Measurements from ENCODE around the gene PHF20. TPM values are rescaled to one million over a fixed set of nuclear protein-coding genes. Genes with fewer than 3 reads are reported as not detected.

PHF20 gene
- polyA plus RNA-seq, 1 donor (not counting 4 experiments of a cell fraction or from before 2014, with no cell fraction given), result 31.9 TPM

GRCh38 chr20:35907017-35907701 lies 135.3 kb downstream of the PHF20 start:
- H3K9me1 ChIP-seq (ENCODE audit: control insufficient read depth, extremely low read depth, insufficient read depth, low read length), result peaks cover 1% of the 10 kb centered on the region
- no peak overlapping the region for H3K4me3 ChIP-seq (ENCODE audit: control insufficient read depth in 2 of 3, extremely low read depth in 1 of 3, insufficient read depth in 2 of 3, low read depth in 1 of 3, low read length in 3 of 3)
- no peak overlapping the region for H3K9ac ChIP-seq (ENCODE audit: control insufficient read depth, extremely low read depth, insufficient read depth, low read length)
- peaks cover 3% of the 10 kb centered on the region for H3K79me2 ChIP-seq (ENCODE audit: control insufficient read depth, insufficient read depth, low read length)
- no peaks in the 10 kb centered on the region for H3K27me3 ChIP-seq (ENCODE audit: control insufficient read depth, extremely low read depth, insufficient read depth, low read length)
- H3K36me3 ChIP-seq (ENCODE audit: control insufficient read depth in 2 of 2, extremely low read depth in 1 of 2, insufficient read depth in 2 of 2, low read length in 2 of 2), result peaks cover 5 to 15% of the 10 kb centered on the region in 2 experiments
- DNase-seq (ENCODE audit: low read depth, low spot score), result no peak
- no peak for FAIRE-seq
- H2AFZ ChIP-seq (ENCODE audit: control insufficient read depth, low read length), result no peak overlapping the region
- H3K27ac ChIP-seq (ENCODE audit: control insufficient read depth, insufficient read depth, low read length), result no peak overlapping the region
- no peak overlapping the region for H3K4me2 ChIP-seq (ENCODE audit: control insufficient read depth, extremely low read depth, insufficient read depth, low read depth, low read length)
- TF ChIP-seq CTCF (optimal IDR thresholded peaks at IDR 0.05 in 1 of 3, IDR thresholded peaks at IDR 0.05 in 1 of 3, conservative IDR thresholded peaks at IDR 0.05 in 1 of 3; ENCODE audit: extremely low read depth in 1 of 3, insufficient read depth in 2 of 3, low read length in 3 of 3) (no peak), EZH2 (IDR thresholded peaks at IDR 0.05; ENCODE audit: low read length) (no peak)
- peaks cover 4% of the 10 kb centered on the region for H4K20me1 ChIP-seq (ENCODE audit: control insufficient read depth, extremely low read depth, insufficient read depth, low read length)
- H3K9me3 ChIP-seq (ENCODE audit: control insufficient read depth, low read depth, low read length), result no peaks in the 10 kb centered on the region
- H3K4me1 ChIP-seq (ENCODE audit: control insufficient read depth, extremely low read depth, insufficient read depth, low read length), result peaks cover 5% of the 10 kb centered on the region
- dilution Hi-C loops (cut with MboI; ENCODE audit: extremely low pct_ligation_motif_present, low sequenced_read_pairs), result no loop called here

- no peak overlapping the region for H3K27ac ChIP-seq (ENCODE audit: control insufficient read depth, insufficient read depth, low read length)
- peaks cover 5 to 12% of the 10 kb centered on the region in 2 experiments for H3K36me3 ChIP-seq (ENCODE audit: control insufficient read depth in 2 of 2, extremely low read depth in 1 of 2, insufficient read depth in 2 of 2, low read length in 2 of 2)
- H3K4me3 ChIP-seq (ENCODE audit: control insufficient read depth in 2 of 3, extremely low read depth in 1 of 3, insufficient read depth in 2 of 3, low read depth in 1 of 3, low read length in 3 of 3), result no peak overlapping the region
- H3K9ac ChIP-seq (ENCODE audit: control insufficient read depth, extremely low read depth, insufficient read depth, low read length), result no peak overlapping the region
- H3K9me1 ChIP-seq (ENCODE audit: control insufficient read depth, extremely low read depth, insufficient read depth, low read length), result no peaks in the 10 kb centered on the region
- H3K27me3 ChIP-seq (ENCODE audit: control insufficient read depth, extremely low read depth, insufficient read depth, low read length), result no peaks in the 10 kb centered on the region
- FAIRE-seq (no peak), DNase-seq (ENCODE audit: low read depth, low spot score) (no peak)
- TF ChIP-seq CTCF (optimal IDR thresholded peaks at IDR 0.05 in 1 of 3, IDR thresholded peaks at IDR 0.05 in 1 of 3, conservative IDR thresholded peaks at IDR 0.05 in 1 of 3; ENCODE audit: extremely low read depth in 1 of 3, insufficient read depth in 2 of 3, low read length in 3 of 3) (no peak), EZH2 (IDR thresholded peaks at IDR 0.05; ENCODE audit: low read length) (no peak)
- no peaks in the 10 kb centered on the region for H4K20me1 ChIP-seq (ENCODE audit: control insufficient read depth, extremely low read depth, insufficient read depth, low read length)
- dilution Hi-C loops (cut with MboI; ENCODE audit: extremely low pct_ligation_motif_present, low sequenced_read_pairs), result no loop called here
- no peak overlapping the region for H3K4me2 ChIP-seq (ENCODE audit: control insufficient read depth, extremely low read depth, insufficient read depth, low read depth, low read length)
- no peak overlapping the region for H2AFZ ChIP-seq (ENCODE audit: control insufficient read depth, low read length)
- H3K79me2 ChIP-seq (ENCODE audit: control insufficient read depth, insufficient read depth, low read length), result no peaks in the 10 kb centered on the region
- H3K9me3 ChIP-seq (ENCODE audit: control insufficient read depth, low read depth, low read length), result no peaks in the 10 kb centered on the region
- no peaks in the 10 kb centered on the region for H3K4me1 ChIP-seq (ENCODE audit: control insufficient read depth, extremely low read depth, insufficient read depth, low read length)
These were observed 136.2 kb downstream of the PHF20 start for GRCh38 chr20:35908007-35908406.
